Smooth muscle cell (in vitro differentiated cells): ENCODE measurements around the gene LHB. TPM values are rescaled to one million over a fixed set of nuclear protein-coding genes. Genes with fewer than 3 reads are reported as not detected.

Experiments used
- DNase-seq: peaks from one replicate; lab custom pipeline; 2025; ENCODE audit not compliant: unreplicated experiment; lab: John Stamatoyannopoulos, UW
- H2AFZ ChIP-seq: fragments of 200-600 bp; sonication (generic); 2 replicates; pipeline ENCODE4 v1.6.0; 2016; ENCODE audit warnings: antibody characterized with exemption, low read depth, mild to moderate bottlenecking
- H3F3A ChIP-seq: fragments of 200-600 bp; sonication (generic); 2 replicates; pipeline ENCODE4 v1.6.0; 2017; ENCODE audit warnings: antibody characterized with exemption, low read depth
- H3K27ac ChIP-seq: fragments of 200-600 bp; sonication (generic); 2 replicates; pipeline ENCODE4 v1.5.1; 2016; ENCODE audit warnings: low read depth, mild to moderate bottlenecking
- H3K27me3 ChIP-seq: fragments of 200-600 bp; sonication (generic); 2 replicates; pipeline ENCODE4 v1.6.1; 2016; ENCODE audit warnings: low read depth, mild to moderate bottlenecking
- H3K36me3 ChIP-seq: fragments of 200-600 bp; sonication (generic); 2 replicates; pipeline ENCODE4 v1.5.1; 2016; ENCODE audit warnings: low read depth
- H3K4me1 ChIP-seq: fragments of 200-600 bp; sonication (generic); 2 replicates; pipeline ENCODE4 v1.5.1; 2016; ENCODE audit warnings: low read depth
- H3K4me2 ChIP-seq: fragments of 200-600 bp; sonication (generic); 2 replicates; pipeline ENCODE4 v1.6.0; 2016; ENCODE audit warnings: mild to moderate bottlenecking
- H3K4me3 ChIP-seq: fragments of 200-600 bp; sonication (generic); 2 replicates; pipeline ENCODE4 v1.5.1; 2016; ENCODE audit warnings: mild to moderate bottlenecking
- H3K79me2 ChIP-seq: fragments of 200-600 bp; sonication (generic); 2 replicates; pipeline ENCODE4 v1.6.0; 2016; ENCODE audit warnings: low read depth, mild to moderate bottlenecking
- H3K9ac ChIP-seq: fragments of 200-600 bp; sonication (generic); 2 replicates; pipeline ENCODE4 v1.6.0; 2016; ENCODE audit warnings: low read depth
- H3K9me3 ChIP-seq: fragments of 200-600 bp; sonication (generic); replicated peaks from 2 replicates; pipeline ENCODE4 v1.5.1; 2016; ENCODE audit warnings: low read depth
- H4K20me1 ChIP-seq: fragments of 200-600 bp; sonication (generic); 2 replicates; pipeline ENCODE4 v1.6.0; 2016; ENCODE audit warnings: low read depth
- CTCF ChIP-seq: fragments of 200-600 bp; sonication (generic); IDR thresholded peaks from 2 replicates; pipeline ENCODE4 v1.5.1; 2017; ENCODE audit warnings: borderline replicate concordance, mild to moderate bottlenecking, antibody characterized with exemption; ENCODE audit not compliant: insufficient read depth, poor library complexity, severe bottlenecking
- WGBS: methylation state at CpG from one replicate; pipeline ENCODE4 v1.1.7; 2016; ENCODE audit warnings: low lambda C conversion rate; 5-methylcytosine and 5-hydroxymethylcytosine counted together
- polyA plus RNA-seq: library from polyadenylated mRNA; unstranded; fragments of >200 nt; fragmentation: Nextera tagmentation; extraction: Ambion mirVana; gene quantifications from 2 replicates; pipeline ENCODE4 v1.2.1, GENCODE V29; 2016
- total RNA-seq: library from RNA; depleted of rRNA; stranded (reverse); fragments of >200 nt; gene quantifications from 2 replicates; pipeline ENCODE4 v1.2.3, GENCODE V29; 2014

LHB gene
- total and polyA plus RNA-seq, 2 experiments from 2014 or later = not detected

- H3K79me2 ChIP-seq = no peaks in the 10 kb centered on the region
- H3K4me1 ChIP-seq = peaks cover 16% of the 10 kb centered on the region
- H3K4me3 ChIP-seq = peak overlapping the region; percentile 53
- H2AFZ ChIP-seq = no peak overlapping the region
- WGBS = 56% methylated on average over 8 of the region's 10 CpGs
- peaks cover 6% of the 10 kb centered on the region for H4K20me1 ChIP-seq
- no peaks in the 10 kb centered on the region for H3K27me3 ChIP-seq
- no peaks in the 10 kb centered on the region for H3K36me3 ChIP-seq
- H3K9me3 ChIP-seq = no peaks in the 10 kb centered on the region
- H3K4me2 ChIP-seq = peak overlapping the region; percentile 81
- no peaks in the 10 kb centered on the region for H3F3A ChIP-seq
- no peak for DNase-seq
- no peak for TF ChIP-seq CTCF
- no peak overlapping the region for H3K27ac ChIP-seq
- no peak overlapping the region for H3K9ac ChIP-seq
Measured at GRCh38 chr19:49064029-49064629, 47.2 kb upstream of the LHB start.

GRCh38 chr19:49061445-49061844, 44.6 kb upstream of the LHB start:
- DNase-seq = no peak
- no peaks in the 10 kb centered on the region for H3F3A ChIP-seq
- no peaks in the 10 kb centered on the region for H3K79me2 ChIP-seq
- no peak overlapping the region for H2AFZ ChIP-seq
- no peaks in the 10 kb centered on the region for H3K9me3 ChIP-seq
- WGBS = 88% methylated on average over 25 of the region's 25 CpGs
- no peaks in the 10 kb centered on the region for H3K36me3 ChIP-seq
- H3K4me2 ChIP-seq = no peak overlapping the region
- no peaks in the 10 kb centered on the region for H3K27me3 ChIP-seq
- H3K27ac ChIP-seq = no peak overlapping the region
- no peak overlapping the region for H3K9ac ChIP-seq
- H3K4me1 ChIP-seq = peaks cover 19% of the 10 kb centered on the region
- no peak for TF ChIP-seq CTCF
- H3K4me3 ChIP-seq = no peak overlapping the region
- peaks cover 15% of the 10 kb centered on the region for H4K20me1 ChIP-seq

- Histone ChIP-seq H3K4me3 (no peak overlapping the region), H3F3A (no peaks in the 10 kb centered on the region), H3K79me2 (no peaks in the 10 kb centered on the region), H3K27me3 (no peaks in the 10 kb centered on the region), H3K9ac (no peak overlapping the region), H3K9me3 (no peaks in the 10 kb centered on the region), H3K36me3 (no peaks in the 10 kb centered on the region), H3K4me2 (no peak overlapping the region), H3K27ac (no peak overlapping the region), H4K20me1 (peaks cover 15% of the 10 kb centered on the region), H3K4me1 (peaks cover 19% of the 10 kb centered on the region), H2AFZ (no peak overlapping the region)
- no peak for TF ChIP-seq CTCF
- 93% methylated on average over 2 of the region's 2 CpGs for WGBS
- DNase-seq = no peak
Measured at GRCh38 chr19:49061000-49061399, 44.1 kb upstream of the LHB start.

- H3K4me2 ChIP-seq = no peak overlapping the region
- no peaks in the 10 kb centered on the region for H3K36me3 ChIP-seq
- no peaks in the 10 kb centered on the region for H3K27me3 ChIP-seq
- 83% methylated on average over 9 of the region's 9 CpGs for WGBS
- no peaks in the 10 kb centered on the region for H3K79me2 ChIP-seq
- no peaks in the 10 kb centered on the region for H3F3A ChIP-seq
- DNase-seq = no peak
- H3K9me3 ChIP-seq = no peaks in the 10 kb centered on the region
- H4K20me1 ChIP-seq = peaks cover 15% of the 10 kb centered on the region
- H3K4me3 ChIP-seq = no peak overlapping the region
- no peak overlapping the region for H3K27ac ChIP-seq
- H3K4me1 ChIP-seq = peaks cover 4% of the 10 kb centered on the region
- no peak for TF ChIP-seq CTCF
- no peak overlapping the region for H2AFZ ChIP-seq
- no peak overlapping the region for H3K9ac ChIP-seq
Measured at GRCh38 chr19:49059053-49059452, 42.2 kb upstream of the LHB start.
